Gastroesophageal sphincter (tissue), 4 donors: ENCODE results near the gene MLST8. TPM values are rescaled to one million over a fixed set of nuclear protein-coding genes. Genes with fewer than 3 reads are reported as not detected.

Experiments used
- ATAC-seq: fragments of 150-250 bp; one replicate; pipeline ENCODE4 v1.9.1; 2016; ENCODE audit warnings: mild to moderate bottlenecking, moderate library complexity
- H3K27ac ChIP-seq, 4 donors: fragments of 200-600 bp; sonication (generic) in 3 of 4; 1 replicate in 3 of 4; 2 replicates in 1 of 4; pipeline ENCODE4 v1.5.1; 2016 to 2019
- H3K27me3 ChIP-seq: fragments of 200-600 bp; sonication (generic); one replicate; pipeline ENCODE4 v1.5.1; 2019
- H3K36me3 ChIP-seq, 2 donors: fragments of 200-600 bp; sonication (generic); one replicate each; pipeline ENCODE4 v1.5.1; 2019; ENCODE audit warnings: control low read depth in 1 of 2
- H3K4me1 ChIP-seq, 3 donors: fragments of 200-600 bp; sonication (generic); 1 replicate in 2 of 3; 2 replicates in 1 of 3; pipeline ENCODE4 v1.5.1; 2016 to 2019; ENCODE audit warnings: control low read depth in 2 of 3
- H3K4me3 ChIP-seq, 2 donors: fragments of 200-600 bp; sonication (generic); one replicate each; pipeline ENCODE4 v1.5.1; 2019; ENCODE audit warnings: mild to moderate bottlenecking in 1 of 2, moderate library complexity in 1 of 2
- H3K9me3 ChIP-seq, 3 donors: fragments of 200-600 bp; sonication (generic); one replicate each; pipeline ENCODE4 v1.5.1; 2017 to 2019; ENCODE audit warnings: control low read depth in 2 of 3
- EP300 ChIP-seq: sonication (generic); formaldehyde crosslinking; IDR thresholded peaks from one replicate; pipeline ENCODE4 v1.6.1; 2017; ENCODE audit warnings: antibody characterized with exemption, mild to moderate bottlenecking
- POLR2A ChIP-seq, 2 donors: fragments of 450-650 bp; IDR thresholded peaks; one replicate each; pipeline ENCODE4 v1.6.1; 2017; ENCODE audit warnings: antibody characterized with exemption in 2 of 2, mild to moderate bottlenecking in 2 of 2, moderate library complexity in 1 of 2
- POLR2AphosphoS5 ChIP-seq: sonication (generic); formaldehyde crosslinking; IDR thresholded peaks from one replicate; pipeline ENCODE4 v1.6.1; 2017; ENCODE audit warnings: antibody characterized with exemption
- WGBS, 2 donors: methylation state at CpG; one replicate each; pipeline ENCODE4 v1.1.5; 2018; ENCODE audit warnings: low coverage in 1 of 2; 5-methylcytosine and 5-hydroxymethylcytosine counted together
- total RNA-seq, 4 donors: library from RNA; depleted of rRNA; stranded (reverse); fragments of >200 nt; gene quantifications; one replicate each; pipeline ENCODE4 v1.1.0, GENCODE V29; 2016
- TF ChIP-seq, protein P1 (sequence below), 4 experiments: fragments of 200-600 bp in 2 of 4; fragments of 450-650 bp in 2 of 4; sonication (generic) in 1 of 4; IDR thresholded peaks; one replicate each; pipeline ENCODE4 v1.5.1; 2017 to 2019; ENCODE audit warnings: antibody characterized with exemption in 4 of 4, mild to moderate bottlenecking in 2 of 4, moderate library complexity in 2 of 4

The MLST8 gene
- total RNA-seq, 4 donors from 2014 or later: 29.0 to 50.8 (median 34.1) TPM

GRCh38 chr16:2214719-2214968 is 9.4 kb downstream of the MLST8 start, which contains the start of gene PGP:
PGP (minus strand) TSS chr16:2214840; CDS start chr16:2214777, 63 bp downstream.
- peak within 1 kb of the TSS; percentile 79 to 94 (median 92) for H3K27ac ChIP-seq
- H3K36me3 ChIP-seq: peaks cover 0 to 13% of the 10 kb centered on the region in 2 donors
- peak within 1 kb of the TSS; percentile 55 to 81 for H3K4me3 ChIP-seq
- H3K9me3 ChIP-seq: no peaks in the 10 kb centered on the region
- peaks cover 6 to 35% (median 14%) of the 10 kb centered on the region in 3 donors for H3K4me1 ChIP-seq
- no peak for ATAC-seq
- H3K27me3 ChIP-seq: no peaks in the 10 kb centered on the region
- WGBS, 2 donors: no CpG with 5 or more reads among the region's 48 CpGs
- no peak for TF ChIP-seq POLR2A (IDR thresholded peaks at IDR 0.05)
- TF ChIP-seq, protein P1, sequence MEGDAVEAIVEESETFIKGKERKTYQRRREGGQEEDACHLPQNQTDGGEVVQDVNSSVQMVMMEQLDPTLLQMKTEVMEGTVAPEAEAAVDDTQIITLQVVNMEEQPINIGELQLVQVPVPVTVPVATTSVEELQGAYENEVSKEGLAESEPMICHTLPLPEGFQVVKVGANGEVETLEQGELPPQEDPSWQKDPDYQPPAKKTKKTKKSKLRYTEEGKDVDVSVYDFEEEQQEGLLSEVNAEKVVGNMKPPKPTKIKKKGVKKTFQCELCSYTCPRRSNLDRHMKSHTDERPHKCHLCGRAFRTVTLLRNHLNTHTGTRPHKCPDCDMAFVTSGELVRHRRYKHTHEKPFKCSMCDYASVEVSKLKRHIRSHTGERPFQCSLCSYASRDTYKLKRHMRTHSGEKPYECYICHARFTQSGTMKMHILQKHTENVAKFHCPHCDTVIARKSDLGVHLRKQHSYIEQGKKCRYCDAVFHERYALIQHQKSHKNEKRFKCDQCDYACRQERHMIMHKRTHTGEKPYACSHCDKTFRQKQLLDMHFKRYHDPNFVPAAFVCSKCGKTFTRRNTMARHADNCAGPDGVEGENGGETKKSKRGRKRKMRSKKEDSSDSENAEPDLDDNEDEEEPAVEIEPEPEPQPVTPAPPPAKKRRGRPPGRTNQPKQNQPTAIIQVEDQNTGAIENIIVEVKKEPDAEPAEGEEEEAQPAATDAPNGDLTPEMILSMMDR (IDR thresholded peaks at IDR 0.05): peak in 1 of 4 experiments; percentile 45

DNA sequence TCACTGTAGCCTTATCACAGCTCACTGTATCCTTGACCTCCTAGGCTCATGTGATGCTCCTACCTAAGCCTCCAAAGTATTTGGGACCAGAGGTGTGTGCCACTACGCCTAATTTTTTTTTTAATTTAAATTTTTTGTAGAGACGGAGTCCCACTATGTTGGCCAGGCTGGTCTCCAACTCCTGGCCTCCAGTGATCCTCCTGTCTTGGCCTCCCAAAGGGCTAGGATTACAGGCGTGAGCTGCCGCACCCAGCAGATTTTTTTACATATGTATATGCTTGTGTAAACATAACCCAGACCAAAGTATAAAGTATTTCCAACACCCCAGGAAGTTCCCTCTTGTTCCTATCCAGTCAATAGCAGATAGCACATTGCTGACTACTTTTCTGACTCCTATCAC is 11.1 kb downstream of the MLST8 start:
- Histone ChIP-seq H3K27me3 (no peaks in the 10 kb centered on the region), H3K4me3 (no peak overlapping the region), H3K4me1 (peaks cover 6 to 35% (median 14%) of the 10 kb centered on the region in 3 donors), H3K9me3 (no peaks in the 10 kb centered on the region), H3K27ac (no peak overlapping the region), H3K36me3 (peaks cover 0 to 9% of the 10 kb centered on the region in 2 donors)
- WGBS, 2 donors: 90 to 100% methylated on average over 4 of the region's 4 CpGs
- TF ChIP-seq POLR2AphosphoS5 (no peak), EP300 (no peak), POLR2A (IDR thresholded peaks at IDR 0.05) (no peak)
- TF ChIP-seq, protein P1 (IDR thresholded peaks at IDR 0.05): no peak
- no peak for ATAC-seq

GRCh38 chr16:2223221-2223941 is 18.1 kb downstream of the MLST8 start, which contains the start of gene E4F1:
E4F1 (plus strand) TSS chr16:2223591; CDS start chr16:2223614, 23 bp downstream.
- WGBS, 2 donors: 0% methylated on average over 4 to 8 of the region's 82 CpGs
- peaks cover 0 to 40% (median 23%) of the 10 kb centered on the region in 3 donors for H3K4me1 ChIP-seq

DNA sequence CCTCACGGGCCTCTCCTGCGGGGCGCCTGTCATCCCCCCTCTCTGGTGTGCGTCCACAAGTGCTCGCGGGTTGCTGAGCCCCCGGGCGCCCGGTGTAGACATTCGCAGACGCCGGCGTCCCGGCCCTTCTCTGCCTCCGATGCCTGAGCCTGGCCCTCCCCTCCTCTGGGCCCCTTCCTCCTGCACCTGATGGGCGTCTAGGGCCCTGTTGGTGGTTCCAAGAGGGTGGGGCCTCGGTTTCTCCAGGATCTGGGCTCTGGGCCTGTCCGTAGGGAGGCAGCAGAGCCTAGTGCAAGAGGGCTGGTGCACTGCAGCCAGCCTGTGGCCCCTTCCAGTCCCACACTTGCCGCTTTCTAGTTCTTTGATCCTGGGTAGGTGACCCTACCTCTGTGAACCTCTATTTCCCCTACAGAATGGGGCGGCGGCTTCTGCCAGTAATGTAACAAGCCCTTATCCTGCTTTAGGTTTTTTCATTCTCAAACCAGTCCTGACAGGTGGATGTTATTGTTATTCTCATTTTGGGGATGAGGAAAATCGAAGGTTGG is 18.8 kb downstream of the MLST8 start:
- H3K9me3 ChIP-seq: no peaks in the 10 kb centered on the region
- peak overlapping the region; percentile 95 to 97 for H3K4me3 ChIP-seq
- H3K4me1 ChIP-seq: peaks cover 0 to 40% (median 23%) of the 10 kb centered on the region in 3 donors
- TF ChIP-seq, protein P1 (IDR thresholded peaks at IDR 0.05): peak in 2 of 4 experiments; percentile 0 to 12
- TF ChIP-seq POLR2A (IDR thresholded peaks at IDR 0.05): no peak
- no peaks in the 10 kb centered on the region for H3K27me3 ChIP-seq
- peak overlapping the region; percentile 83 to 93 (median 89) for H3K27ac ChIP-seq
- 0 to 27% methylated on average over 2 to 3 of the region's 22 CpGs for WGBS, 2 donors
- ATAC-seq: peak; percentile 26
- peaks cover 0 to 27% of the 10 kb centered on the region in 2 donors for H3K36me3 ChIP-seq

More at GRCh38 chr16:2223221-2223941, 18.1 kb downstream of the MLST8 start, which contains the start of gene E4F1:
- peak within 1 kb of the TSS; percentile 83 to 93 (median 89) for H3K27ac ChIP-seq
- no peaks in the 10 kb centered on the region for H3K9me3 ChIP-seq
- peak within 1 kb of the TSS; percentile 95 to 97 for H3K4me3 ChIP-seq
- no peak for TF ChIP-seq EP300
- peak; percentile 96 to 97 for TF ChIP-seq POLR2A (IDR thresholded peaks at IDR 0.05)
- peak; percentile 97 for TF ChIP-seq POLR2AphosphoS5
- TF ChIP-seq, protein P1 (IDR thresholded peaks at IDR 0.05): peak in 2 of 4 experiments; percentile 15 to 50
- peaks cover 0 to 21% of the 10 kb centered on the region in 2 donors for H3K36me3 ChIP-seq
- H3K27me3 ChIP-seq: no peaks in the 10 kb centered on the region
- peak; percentile 100 for ATAC-seq
